Type B pancreatic cell (in vitro differentiated cells): ENCODE data around the gene ADM2. TPM values are rescaled to one million over a fixed set of nuclear protein-coding genes. Genes with fewer than 3 reads are reported as not detected.
A peak's percentile ranks its signal among the peaks of the same experiment; 100 is the strongest.

Source experiments
- DNase-seq: peaks from one replicate; pipeline ENCODE4 v3.0.0; 2021; ENCODE audit warnings: mixed read lengths; ENCODE audit not compliant: unreplicated experiment; ENCODE audit errors: extremely low spot score
- H3K27ac Mint-ChIP-seq: 2 replicates; pipeline ENCODE4 v1.8.0; 2021; ENCODE audit warnings: mild to moderate bottlenecking, mixed read lengths
- H3K27me3 Mint-ChIP-seq: 2 replicates; pipeline ENCODE4 v1.8.0; 2021; ENCODE audit warnings: mixed read lengths
- H3K36me3 Mint-ChIP-seq: 2 replicates; pipeline ENCODE4 v1.8.0; 2021; ENCODE audit warnings: mixed read lengths
- H3K4me1 Mint-ChIP-seq: one replicate; pipeline ENCODE4 v1.8.0; 2021; ENCODE audit warnings: mixed read lengths; ENCODE audit not compliant: unreplicated experiment
- H3K4me3 Mint-ChIP-seq: 2 replicates; pipeline ENCODE4 v1.8.0; 2021; ENCODE audit warnings: mild to moderate bottlenecking, mixed read lengths
- H3K9me3 Mint-ChIP-seq: 2 replicates; pipeline ENCODE4 v1.8.0; 2021; ENCODE audit warnings: mixed read lengths
- total RNA-seq: library from RNA; stranded (reverse); gene quantifications from 2 replicates; pipeline ENCODE4 v1.2.1, GENCODE V29; 2021; ENCODE audit warnings: low replicate concordance
- TF ChIP-seq, protein P1 (sequence below): fragments of 200-600 bp; sonication (generic); conservative IDR thresholded peaks from 2 replicates; pipeline ENCODE4 v1.5.0; 2021; ENCODE audit warnings: antibody characterized with exemption, mild to moderate bottlenecking

ADM2 gene
- total RNA-seq, 1 donor from 2014 or later, result 2.6 TPM

DNA sequence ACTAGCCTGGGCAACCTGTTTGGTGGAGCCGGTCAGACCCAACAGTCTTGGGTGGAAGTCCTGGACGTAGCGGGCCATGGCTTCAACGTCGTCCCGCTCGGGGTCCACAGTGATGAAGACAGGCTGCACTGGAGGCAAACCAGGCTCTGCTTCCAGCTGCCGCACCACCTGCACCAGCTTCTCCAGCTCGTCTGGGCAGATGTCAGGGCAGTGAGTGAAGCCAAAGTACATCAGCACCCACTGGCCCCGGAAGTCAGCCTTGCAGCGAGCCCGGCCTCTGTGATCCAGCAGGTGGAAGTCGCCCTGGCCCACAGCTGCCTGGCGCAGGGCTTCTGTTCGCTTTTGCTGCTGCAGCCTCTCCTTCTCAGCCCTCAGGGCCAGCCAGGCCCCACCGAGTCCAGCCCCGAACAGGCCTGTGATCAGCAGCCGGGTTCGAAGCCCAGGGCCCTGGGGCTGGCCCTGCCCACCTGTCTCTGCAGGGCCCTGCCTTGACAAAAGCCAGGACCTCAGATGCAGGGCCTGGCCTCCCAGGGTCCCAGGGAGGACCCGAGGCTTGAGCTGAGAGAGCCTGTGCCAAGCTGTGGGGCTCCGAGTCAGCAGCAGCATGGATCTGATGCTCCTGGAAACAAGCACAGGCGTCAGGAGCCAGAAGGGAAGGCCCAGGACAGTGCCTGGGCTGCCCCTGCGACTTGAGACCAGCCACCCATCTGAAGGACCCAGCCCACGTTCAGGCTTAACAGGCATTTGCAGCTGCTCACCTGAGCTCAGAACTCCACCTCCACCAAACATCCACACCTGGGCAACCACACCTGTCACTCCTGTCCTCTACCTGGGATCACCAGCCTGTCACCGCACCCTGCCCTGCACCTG lies 42.7 kb downstream of the ADM2 start:
- Mint-ChIP-seq H3K4me3 (peak overlapping the region; percentile 97), H3K9me3 (no peaks in the 10 kb centered on the region), H3K36me3 (peaks cover 8% of the 10 kb centered on the region), H3K27ac (peak overlapping the region; percentile 99), H3K4me1 (peaks cover 6% of the 10 kb centered on the region), H3K27me3 (peaks cover 19% of the 10 kb centered on the region)
- DNase-seq, result no peak
- TF ChIP-seq, protein P1, sequence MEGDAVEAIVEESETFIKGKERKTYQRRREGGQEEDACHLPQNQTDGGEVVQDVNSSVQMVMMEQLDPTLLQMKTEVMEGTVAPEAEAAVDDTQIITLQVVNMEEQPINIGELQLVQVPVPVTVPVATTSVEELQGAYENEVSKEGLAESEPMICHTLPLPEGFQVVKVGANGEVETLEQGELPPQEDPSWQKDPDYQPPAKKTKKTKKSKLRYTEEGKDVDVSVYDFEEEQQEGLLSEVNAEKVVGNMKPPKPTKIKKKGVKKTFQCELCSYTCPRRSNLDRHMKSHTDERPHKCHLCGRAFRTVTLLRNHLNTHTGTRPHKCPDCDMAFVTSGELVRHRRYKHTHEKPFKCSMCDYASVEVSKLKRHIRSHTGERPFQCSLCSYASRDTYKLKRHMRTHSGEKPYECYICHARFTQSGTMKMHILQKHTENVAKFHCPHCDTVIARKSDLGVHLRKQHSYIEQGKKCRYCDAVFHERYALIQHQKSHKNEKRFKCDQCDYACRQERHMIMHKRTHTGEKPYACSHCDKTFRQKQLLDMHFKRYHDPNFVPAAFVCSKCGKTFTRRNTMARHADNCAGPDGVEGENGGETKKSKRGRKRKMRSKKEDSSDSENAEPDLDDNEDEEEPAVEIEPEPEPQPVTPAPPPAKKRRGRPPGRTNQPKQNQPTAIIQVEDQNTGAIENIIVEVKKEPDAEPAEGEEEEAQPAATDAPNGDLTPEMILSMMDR, result no peak

DNA sequence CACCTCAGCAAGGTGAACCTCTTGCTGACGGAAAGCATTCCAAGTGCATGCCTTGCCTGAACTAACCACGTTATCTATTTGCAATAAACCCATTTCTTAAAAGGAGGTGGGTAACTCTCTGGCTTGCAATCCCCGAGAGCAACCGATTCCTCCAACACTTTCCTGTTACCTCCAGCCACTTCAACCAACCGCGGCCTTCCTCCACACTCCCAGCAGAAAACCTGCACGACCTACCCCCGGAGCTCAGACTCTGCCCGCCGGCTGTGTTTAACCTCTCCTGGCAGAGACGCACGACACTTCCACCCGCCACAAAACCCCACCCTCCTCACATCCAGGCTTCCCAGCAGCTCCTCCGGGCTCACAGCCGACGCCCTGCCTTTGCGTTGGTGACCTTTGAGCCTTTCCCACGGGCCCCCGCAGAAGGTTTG lies 43.3 kb downstream of the ADM2 start:
- peaks cover 6% of the 10 kb centered on the region for H3K4me1 Mint-ChIP-seq
- DNase-seq, result no peak
- H3K27ac Mint-ChIP-seq, result peak overlapping the region; percentile 99
- TF ChIP-seq, protein P1, result no peak
- H3K27me3 Mint-ChIP-seq, result peaks cover 20% of the 10 kb centered on the region
- peaks cover 6% of the 10 kb centered on the region for H3K36me3 Mint-ChIP-seq
- H3K4me3 Mint-ChIP-seq, result peak overlapping the region; percentile 97
- H3K9me3 Mint-ChIP-seq, result no peaks in the 10 kb centered on the region

DNA sequence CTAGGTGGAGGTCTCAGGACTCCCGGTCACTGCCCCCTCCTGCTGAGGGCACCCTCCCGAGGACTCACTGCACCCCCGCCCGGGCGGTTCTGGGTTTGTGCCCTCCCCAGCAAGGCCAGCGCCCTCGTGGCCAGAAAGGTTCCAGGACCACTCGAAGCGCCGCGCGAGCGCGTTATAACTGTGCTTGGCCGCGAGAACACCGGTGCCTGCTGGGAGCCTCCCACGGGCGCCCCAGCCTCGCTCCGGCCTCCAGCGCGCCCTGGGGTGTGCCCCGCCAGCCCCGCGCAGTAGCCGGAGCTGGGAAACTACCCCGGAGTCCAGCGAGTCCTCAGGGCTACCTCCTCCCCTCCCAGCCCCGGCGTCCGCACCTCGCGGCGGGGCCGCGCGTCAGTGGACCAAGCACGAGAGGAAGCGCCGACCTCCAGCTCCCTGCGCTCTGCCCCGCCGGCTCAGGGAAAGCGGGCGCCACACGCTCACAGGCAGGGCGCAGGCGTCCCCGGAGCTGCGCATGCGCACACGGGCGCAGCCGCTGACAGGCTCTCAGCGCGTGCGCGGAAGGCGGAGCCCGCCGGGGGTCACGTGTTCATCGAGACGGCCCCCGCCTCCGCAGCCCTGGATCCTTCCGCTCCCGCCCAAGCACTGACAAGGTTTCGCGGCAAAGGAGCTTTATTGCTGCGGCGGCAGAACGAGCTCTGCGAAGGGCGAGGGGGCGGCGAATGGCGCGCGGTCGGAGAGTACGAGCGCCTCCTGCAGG lies 43.9 kb downstream of the ADM2 start, which contains the start of gene SCO2:
SCO2 (minus strand) TSS at position 495 of the 754 bp plus-strand sequence. CDS start 1,187 bp downstream, outside the sequence.
- Mint-ChIP-seq H3K27ac (peak within 1 kb of the TSS; percentile 99), H3K36me3 (peaks cover 4% of the 10 kb centered on the region), H3K4me1 (peaks cover 6% of the 10 kb centered on the region), H3K9me3 (no peaks in the 10 kb centered on the region), H3K4me3 (peak within 1 kb of the TSS; percentile 97), H3K27me3 (peaks cover 20% of the 10 kb centered on the region)
- peak; percentile 99 for DNase-seq
- TF ChIP-seq, protein P1, result peak; percentile 70

DNA sequence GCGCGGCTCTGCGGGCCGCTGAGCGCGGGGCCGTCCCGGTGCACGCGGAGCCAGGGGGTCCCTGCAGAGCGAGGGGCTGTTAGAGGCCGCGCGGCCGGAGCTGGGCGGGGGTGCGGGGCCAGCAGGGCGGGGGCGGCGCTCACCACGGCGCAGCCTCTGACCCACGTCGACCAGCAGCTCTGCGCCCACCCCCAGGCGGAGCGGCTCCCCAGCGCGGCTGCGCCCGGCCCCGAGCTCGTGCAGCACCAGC lies 44.4 kb downstream of the ADM2 start:
- Mint-ChIP-seq H3K27ac (no peak overlapping the region), H3K27me3 (peaks cover 23% of the 10 kb centered on the region), H3K9me3 (no peaks in the 10 kb centered on the region), H3K36me3 (peaks cover 4% of the 10 kb centered on the region), H3K4me3 (peak overlapping the region; percentile 81), H3K4me1 (peaks cover 6% of the 10 kb centered on the region)
- no peak for DNase-seq
- TF ChIP-seq, protein P1, result no peak

DNA sequence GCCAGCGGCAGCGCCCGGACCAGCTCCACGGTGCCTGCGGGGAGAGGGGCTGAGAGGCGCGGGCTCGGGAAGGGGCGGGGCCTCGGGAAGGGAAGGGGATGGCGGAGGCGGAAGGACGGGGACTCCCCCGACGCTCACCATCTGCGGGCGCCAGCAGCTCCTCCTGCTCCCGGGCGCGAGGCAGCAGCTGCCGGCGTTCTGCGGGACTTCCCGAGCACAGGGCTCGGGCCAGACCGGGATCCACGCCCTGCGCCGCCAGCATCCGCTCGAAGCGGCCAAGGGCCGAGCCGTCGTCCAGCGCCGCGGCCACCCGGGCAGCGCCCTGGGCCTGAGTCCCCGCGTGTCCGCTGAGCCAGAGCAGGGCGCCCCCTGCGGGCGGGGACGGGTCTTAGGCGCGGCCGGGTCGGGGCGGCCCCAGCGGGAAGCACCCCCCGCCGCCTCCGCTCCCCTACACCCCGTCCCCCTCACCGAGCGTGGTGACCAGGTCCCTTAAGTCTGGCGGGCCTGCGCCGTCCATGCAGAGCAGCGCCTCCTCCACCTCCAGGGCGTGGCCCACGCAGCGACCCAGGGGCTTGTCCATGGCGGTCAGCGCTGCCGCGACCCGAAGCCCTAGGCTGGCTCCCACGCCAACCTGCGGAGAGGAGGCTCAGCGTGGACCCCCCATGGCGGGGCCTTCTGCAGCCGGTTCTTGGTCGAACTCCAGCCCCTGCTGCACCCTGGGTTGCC lies 44.9 kb downstream of the ADM2 start:
- Mint-ChIP-seq H3K4me3 (peak overlapping the region; percentile 74), H3K27me3 (peaks cover 28% of the 10 kb centered on the region), H3K9me3 (no peaks in the 10 kb centered on the region), H3K27ac (peak overlapping the region; percentile 46), H3K4me1 (peaks cover 6% of the 10 kb centered on the region), H3K36me3 (peaks cover 4% of the 10 kb centered on the region)
- DNase-seq, result no peak
- TF ChIP-seq, protein P1, result peak; percentile 78
